ENCODE measurements around the gene RNASET2. TPM values are rescaled to one million over a fixed set of nuclear protein-coding genes. Genes with fewer than 3 reads are reported as not detected.

Gene RNASET2
- total RNA-seq, 2 donors from 2014 or later: 53.7 to 66.3 TPM

DNA sequence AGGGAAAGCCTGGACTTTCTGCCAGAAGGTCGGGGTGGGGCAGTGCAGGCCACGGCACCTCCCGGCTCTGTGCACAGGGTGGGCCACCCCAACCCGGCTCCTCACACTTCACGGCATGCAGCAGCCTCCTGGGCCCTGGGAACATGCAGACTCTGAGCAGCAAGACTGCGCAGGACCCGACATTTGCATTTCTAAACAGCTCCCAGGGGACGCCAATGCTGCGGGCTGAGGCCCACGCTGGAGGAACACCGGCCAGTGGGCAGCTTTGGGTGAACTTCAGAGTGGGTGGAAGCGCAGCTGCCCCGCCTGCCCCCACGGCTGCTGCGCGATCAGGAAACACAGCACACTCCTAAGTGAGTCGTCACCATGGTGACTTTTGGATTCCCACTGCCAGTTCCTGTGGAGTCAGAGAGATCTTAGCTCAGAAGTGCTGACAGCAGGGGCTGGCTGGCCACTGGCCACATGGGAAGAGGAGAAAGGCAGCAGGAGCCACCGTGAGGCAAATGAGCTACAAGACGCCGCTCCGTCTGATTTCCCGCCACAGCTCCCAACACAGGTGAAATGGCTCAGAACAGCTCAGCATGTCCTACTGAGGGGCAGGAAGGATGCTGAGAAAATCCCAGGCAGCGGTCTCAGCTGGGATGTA lies 52.1 kb downstream of the RNASET2 start:
- no peak for ATAC-seq
- H3K36me3 ChIP-seq (replicated peaks in 1 of 2; ENCODE audit: insufficient read depth in 1 of 2, low read depth in 2 of 2): no peaks in the 10 kb centered on the region
- WGBS, 2 donors: 68 to 72% methylated on average over 6 to 23 of the region's 23 CpGs

GRCh38 chr6:166903500-166903899 lies 52.9 kb downstream of the RNASET2 start:
- H3K4me3 ChIP-seq: no peak overlapping the region
- H3K36me3 ChIP-seq (replicated peaks in 1 of 2; ENCODE audit: insufficient read depth in 1 of 2, low read depth in 2 of 2): no peaks in the 10 kb centered on the region
- no peak overlapping the region for H3K27ac ChIP-seq
- WGBS, 2 donors: 88 to 100% methylated on average over 1 to 11 of the region's 13 CpGs
- TF ChIP-seq CTCF (IDR thresholded peaks at IDR 0.05) (no peak), POLR2A (IDR thresholded peaks at IDR 0.05) (no peak)
- intact Hi-C loops (cut with DNase I): no loop called here
- DNase-seq: no peak
- ATAC-seq: no peak
- H3K9me3 ChIP-seq: no peaks in the 10 kb centered on the region
- H3K27me3 ChIP-seq: no peaks in the 10 kb centered on the region
- no peaks in the 10 kb centered on the region for H3K4me1 ChIP-seq

More for the DNA sequence above, 52.1 kb downstream of the RNASET2 start:
- Histone ChIP-seq H3K9me3 (no peaks in the 10 kb centered on the region), H3K4me3 (no peak overlapping the region), H3K27ac (no peak overlapping the region), H3K4me1 (no peaks in the 10 kb centered on the region), H3K27me3 (no peaks in the 10 kb centered on the region)
- DNase-seq: no peak
- intact Hi-C loops (cut with DNase I): no loop called here
- no peak for TF ChIP-seq CTCF (IDR thresholded peaks at IDR 0.05)
- TF ChIP-seq POLR2A (IDR thresholded peaks at IDR 0.05): no peak

DNA sequence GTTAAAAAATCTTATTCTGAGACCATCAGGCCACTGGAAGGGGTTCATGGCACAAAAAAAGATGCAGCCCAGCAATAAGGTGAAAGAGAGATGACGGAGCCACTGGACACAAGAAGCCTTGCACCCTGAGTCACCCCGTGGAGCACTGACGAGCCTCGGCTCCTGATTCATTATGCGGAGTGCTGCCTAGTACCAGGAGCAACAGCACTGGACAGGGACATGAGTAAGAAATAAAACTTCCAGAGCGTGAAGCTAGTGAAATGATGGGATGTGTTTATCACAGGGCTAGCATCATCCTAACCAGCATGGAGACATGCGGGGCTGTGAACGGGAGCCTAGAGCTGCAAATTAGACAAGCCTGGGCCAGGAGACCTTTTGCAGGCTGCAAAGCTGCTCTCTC lies 53.3 kb downstream of the RNASET2 start:
- H3K4me1 ChIP-seq: no peaks in the 10 kb centered on the region
- no peak for DNase-seq
- H3K36me3 ChIP-seq (replicated peaks in 1 of 2; ENCODE audit: insufficient read depth in 1 of 2, low read depth in 2 of 2): no peaks in the 10 kb centered on the region
- no peak overlapping the region for H3K27ac ChIP-seq
- no peaks in the 10 kb centered on the region for H3K27me3 ChIP-seq
- WGBS, 2 donors: 89 to 93% methylated on average over 8 of the region's 8 CpGs
- H3K4me3 ChIP-seq: no peak overlapping the region
- TF ChIP-seq POLR2A (IDR thresholded peaks at IDR 0.05) (no peak), CTCF (IDR thresholded peaks at IDR 0.05) (no peak)
- H3K9me3 ChIP-seq: no peaks in the 10 kb centered on the region
- ATAC-seq: no peak
- intact Hi-C loops (cut with DNase I): no loop called here

GRCh38 chr6:166902211-166902755 lies 54.1 kb downstream of the RNASET2 start:
- WGBS, 2 donors: 92% methylated on average over 33 of the region's 33 CpGs
- ATAC-seq (no peak), DNase-seq (no peak)
- H3K36me3 ChIP-seq (replicated peaks in 1 of 2; ENCODE audit: insufficient read depth in 1 of 2, low read depth in 2 of 2): no peaks in the 10 kb centered on the region
- no peaks in the 10 kb centered on the region for H3K4me1 ChIP-seq
- TF ChIP-seq CTCF (IDR thresholded peaks at IDR 0.05) (no peak), POLR2A (IDR thresholded peaks at IDR 0.05) (no peak)
- no peak overlapping the region for H3K4me3 ChIP-seq
- no peaks in the 10 kb centered on the region for H3K9me3 ChIP-seq
- intact Hi-C loops (cut with DNase I): no loop called here
- no peak overlapping the region for H3K27ac ChIP-seq
- H3K27me3 ChIP-seq: no peaks in the 10 kb centered on the region

DNA sequence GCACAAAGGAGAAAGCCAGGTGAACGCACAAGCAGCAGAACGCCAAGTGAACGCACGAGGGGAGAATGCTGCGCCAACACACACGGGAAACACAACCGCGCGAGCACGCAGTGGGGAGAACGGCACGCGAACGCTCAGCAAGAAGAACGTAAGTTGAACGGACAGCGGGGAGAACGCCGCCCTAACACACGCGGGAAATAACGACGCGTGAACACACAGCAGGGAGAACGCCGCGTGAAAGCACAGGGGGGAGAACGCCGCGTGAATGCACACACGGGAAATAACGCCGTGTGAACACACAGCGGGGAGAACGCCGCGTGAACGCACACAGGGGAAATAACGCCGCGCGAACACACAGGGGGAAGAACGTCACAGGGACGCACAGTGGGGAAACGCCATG lies 54.7 kb downstream of the RNASET2 start:
- H3K4me3 ChIP-seq: no peak overlapping the region
- TF ChIP-seq CTCF (IDR thresholded peaks at IDR 0.05): no peak
- no peak for TF ChIP-seq POLR2A (IDR thresholded peaks at IDR 0.05)
- H3K4me1 ChIP-seq: no peaks in the 10 kb centered on the region
- no peak for DNase-seq
- no peak for ATAC-seq
- WGBS, 2 donors: 91 to 93% methylated on average over 35 to 45 of the region's 45 CpGs
- intact Hi-C loops (cut with DNase I): no loop called here
- no peaks in the 10 kb centered on the region for H3K27me3 ChIP-seq
- H3K36me3 ChIP-seq (replicated peaks in 1 of 2; ENCODE audit: insufficient read depth in 1 of 2, low read depth in 2 of 2): no peaks in the 10 kb centered on the region
- no peak overlapping the region for H3K27ac ChIP-seq
- no peaks in the 10 kb centered on the region for H3K9me3 ChIP-seq
